GM23338 (cell line): ENCODE measurements around the gene GNLY. TPM values are rescaled to one million over a fixed set of nuclear protein-coding genes. Genes with fewer than 3 reads are reported as not detected.

Experiments used
- ATAC-seq: fragments of 200-7000 bp; cut with Tn5 transposase; 3 replicates; pipeline ENCODE4 v1.9.1; 2020
- DNase-seq: peaks from one replicate; pipeline ENCODE4 v3.0.0-alpha.2; 2015; ENCODE audit warnings: low spot score
- H2AFZ ChIP-seq: fragments of 200-600 bp; sonication (generic); 2 replicates; pipeline ENCODE4 v1.8.0; 2016; ENCODE audit warnings: antibody characterized with exemption, mild to moderate bottlenecking, moderate library complexity
- H3F3A ChIP-seq: fragments of 200-600 bp; sonication (generic); replicated peaks from 2 replicates; pipeline ENCODE4 v1.8.0; 2017; ENCODE audit warnings: antibody characterized with exemption, mixed run types, low read depth
- H3K27ac ChIP-seq: fragments of 200-600 bp; sonication (generic); 2 replicates; pipeline ENCODE4 v1.6.1; 2016; ENCODE audit warnings: low read depth
- H3K27me3 ChIP-seq: fragments of 200-600 bp; sonication (generic); 2 replicates; pipeline ENCODE4 v1.8.0; 2016; ENCODE audit warnings: mild to moderate bottlenecking, mixed run types, moderate library complexity; ENCODE audit not compliant: insufficient read depth
- H3K36me3 ChIP-seq: fragments of 200-600 bp; sonication (generic); 2 replicates; pipeline ENCODE4 v1.8.0; 2016; ENCODE audit warnings: mild to moderate bottlenecking; ENCODE audit not compliant: insufficient read depth
- H3K4me1 ChIP-seq: fragments of 200-600 bp; sonication (generic); 2 replicates; pipeline ENCODE4 v1.8.0; 2016; ENCODE audit warnings: mild to moderate bottlenecking, moderate library complexity; ENCODE audit not compliant: insufficient read depth
- H3K4me2 ChIP-seq: fragments of 200-600 bp; sonication (generic); 2 replicates; pipeline ENCODE4 v1.7.1; 2017; ENCODE audit warnings: mixed run types
- H3K4me3 ChIP-seq: fragments of 200-600 bp; sonication (generic); 2 replicates; pipeline ENCODE4 v1.6.1; 2016; ENCODE audit warnings: mixed run types
- H3K79me2 ChIP-seq: fragments of 200-600 bp; sonication (generic); replicated peaks from 2 replicates; pipeline ENCODE4 v1.8.0; 2017; ENCODE audit warnings: mild to moderate bottlenecking; ENCODE audit not compliant: insufficient read depth
- H3K9me2 ChIP-seq: fragments of 200-600 bp; sonication (generic); 2 replicates; pipeline ENCODE4 v1.8.0; 2017; ENCODE audit not compliant: insufficient read depth
- H4K20me1 ChIP-seq: fragments of 200-600 bp; sonication (generic); replicated peaks from 2 replicates; pipeline ENCODE4 v1.8.0; 2017; ENCODE audit warnings: mild to moderate bottlenecking; ENCODE audit not compliant: insufficient read depth
- H3K27ac Mint-ChIP-seq: 2 replicates; pipeline ENCODE4 v1.8.0; 2020; ENCODE audit warnings: inconsistent platforms, mild to moderate bottlenecking, moderate library complexity, mixed read lengths
- H3K27me3 Mint-ChIP-seq: 3 replicates; pipeline ENCODE4 v1.8.0; 2022; ENCODE audit warnings: low read depth, mild to moderate bottlenecking, moderate library complexity, mixed read lengths, inconsistent platforms; ENCODE audit not compliant: insufficient read depth, poor library complexity
- H3K36me3 Mint-ChIP-seq: 3 replicates; pipeline ENCODE4 v1.8.0; 2021; ENCODE audit warnings: low read depth, mild to moderate bottlenecking, inconsistent platforms, moderate library complexity, mixed read lengths
- H3K4me1 Mint-ChIP-seq: 3 replicates; pipeline ENCODE4 v1.8.0; 2020; ENCODE audit warnings: mild to moderate bottlenecking, inconsistent platforms, mixed read lengths
- H3K4me3 Mint-ChIP-seq: 3 replicates; pipeline ENCODE4 v1.8.0; 2021; ENCODE audit warnings: moderate library complexity, mild to moderate bottlenecking, inconsistent platforms, mixed read lengths
- H3K9me3 Mint-ChIP-seq: 3 replicates; pipeline ENCODE4 v1.8.0; 2020; ENCODE audit warnings: moderate library complexity, mild to moderate bottlenecking, inconsistent platforms, mixed read lengths
- CREB1 ChIP-seq: fragments of 250-450 bp; sonication (Bioruptor Pico); IDR thresholded peaks from 2 replicates; pipeline ENCODE4 v1.5.0; 2020; ENCODE audit warnings: low read depth, mild to moderate bottlenecking, moderate library complexity
- CTCF ChIP-seq, 2 experiments: fragments of 200-600 bp in 1 of 2; sonication (generic) in 1 of 2; conservative IDR thresholded peaks; 2 replicates each; pipeline versions ENCODE4 v1.5.1 to v1.6.1; 2016 to 2017; ENCODE audit warnings: antibody characterized with exemption in 2 of 2, low read depth in 2 of 2, mild to moderate bottlenecking in 2 of 2, moderate library complexity in 1 of 2
- ETS1 ChIP-seq: IDR thresholded peaks from 2 replicates; pipeline ENCODE4 v1.6.1; 2016; ENCODE audit warnings: antibody characterized with exemption
- EZH2 ChIP-seq: fragments of 200-600 bp; sonication (generic); IDR thresholded peaks from one replicate; pipeline ENCODE4 v1.8.0; 2017; ENCODE audit warnings: antibody characterized with exemption, mild to moderate bottlenecking, low read depth; ENCODE audit not compliant: unreplicated experiment
- EZH2phosphoT487 ChIP-seq: fragments of 200-600 bp; sonication (generic); IDR thresholded peaks from one replicate; pipeline ENCODE4 v1.8.1; 2018; ENCODE audit warnings: antibody characterized with exemption; ENCODE audit not compliant: unreplicated experiment
- JUNB ChIP-seq: IDR thresholded peaks from one replicate; pipeline ENCODE4 v1.6.1; 2016; ENCODE audit warnings: antibody characterized with exemption; ENCODE audit not compliant: unreplicated experiment
- NANOG ChIP-seq: IDR thresholded peaks from 2 replicates; pipeline ENCODE4 v1.6.1; 2016; ENCODE audit warnings: antibody characterized with exemption, borderline replicate concordance
- POLR2AphosphoS5 ChIP-seq: IDR thresholded peaks from 2 replicates; pipeline ENCODE4 v1.6.1; 2016; ENCODE audit warnings: antibody characterized with exemption, low read depth
- REST ChIP-seq: IDR thresholded peaks from one replicate; pipeline ENCODE4 v1.6.1; 2018; ENCODE audit warnings: antibody characterized with exemption; ENCODE audit not compliant: unreplicated experiment
- STAT1 ChIP-seq: IDR thresholded peaks from one replicate; pipeline ENCODE4 v1.6.1; 2016; ENCODE audit warnings: antibody characterized with exemption; ENCODE audit not compliant: unreplicated experiment
- ZNF114 ChIP-seq: fragments of 250-450 bp; sonication (Bioruptor Pico); IDR thresholded peaks from 2 replicates; pipeline ENCODE4 v1.5.0; 2020; ENCODE audit warnings: mild to moderate bottlenecking, moderate library complexity
- ZNF331 ChIP-seq: fragments of 250-450 bp; sonication (Bioruptor Pico); IDR thresholded peaks from 2 replicates; pipeline ENCODE4 v1.5.0; 2020; ENCODE audit warnings: low read depth, mild to moderate bottlenecking, moderate library complexity
- polyA plus RNA-seq: library from polyadenylated mRNA; unstranded; fragments of >200 nt; fragmentation: Nextera tagmentation; extraction: Ambion mirVana; gene quantifications from 2 replicates; pipeline ENCODE4 v1.2.1, GENCODE V29; 2016
- total RNA-seq: library from RNA; depleted of rRNA; stranded (reverse); fragments of >200 nt; shearing (Covaris generic); gene quantifications from 2 replicates; pipeline ENCODE4 v1.2.3, GENCODE V29; 2014
- TF ChIP-seq, protein P1 (sequence below): fragments of 250-450 bp; sonication (Bioruptor Pico); IDR thresholded peaks from 2 replicates; pipeline ENCODE4 v1.5.0; 2020; ENCODE audit warnings: mild to moderate bottlenecking, moderate library complexity

GNLY gene
- total and polyA plus RNA-seq, 2 experiments from 2014 or later: not detected

DNA sequence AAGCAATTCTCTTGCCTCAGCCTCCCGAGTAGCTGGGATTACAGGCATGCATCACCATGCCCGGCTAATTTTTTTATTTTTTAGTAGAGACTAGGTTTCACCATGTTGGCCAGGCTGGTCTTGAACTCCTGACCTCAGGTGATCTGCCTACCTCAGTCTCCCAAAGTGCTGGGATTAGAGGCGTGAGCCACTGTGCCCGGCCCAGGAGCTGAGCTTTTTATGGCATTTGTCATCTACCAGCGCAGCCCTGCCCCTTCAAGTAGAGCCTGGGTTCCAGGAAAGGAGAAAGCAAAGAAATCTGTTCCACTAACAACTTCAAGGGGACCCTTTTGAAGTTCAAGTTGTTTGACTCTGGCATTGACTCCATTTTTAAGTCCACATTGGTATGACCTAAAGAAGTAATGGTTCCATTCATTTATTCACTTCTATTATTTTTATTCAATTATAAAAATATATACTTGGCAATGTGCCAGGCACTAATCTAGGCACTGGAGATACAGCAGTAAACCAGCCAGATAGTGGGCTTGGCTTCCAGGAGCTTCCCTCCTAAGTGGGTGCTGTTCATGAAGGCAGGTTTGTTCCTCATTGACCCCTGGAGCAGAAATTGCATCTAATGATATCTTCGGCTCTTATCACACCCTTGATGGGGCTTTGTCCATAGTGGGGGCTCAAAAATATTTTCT lies 18.2 kb upstream of the GNLY start:
- no peak overlapping the region for H2AFZ ChIP-seq
- Mint-ChIP-seq H3K36me3 (no peaks in the 10 kb centered on the region), H3K27ac (no peak overlapping the region), H3K4me1 (peaks cover 23% of the 10 kb centered on the region), H3K4me3 (no peak overlapping the region), H3K27me3 (peaks cover 6% of the 10 kb centered on the region), H3K9me3 (no peaks in the 10 kb centered on the region)
- no peak overlapping the region for H3K4me2 ChIP-seq
- H3K36me3 ChIP-seq: no peaks in the 10 kb centered on the region
- no peak for ATAC-seq
- H3K4me3 ChIP-seq: no peak overlapping the region
- peaks cover 8% of the 10 kb centered on the region for H3K4me1 ChIP-seq
- no peak for DNase-seq
- H4K20me1 ChIP-seq: no peaks in the 10 kb centered on the region
- no peaks in the 10 kb centered on the region for H3K79me2 ChIP-seq
- no peaks in the 10 kb centered on the region for H3K9me2 ChIP-seq
- TF ChIP-seq JUNB (no peak), STAT1 (no peak), REST (no peak), EZH2 (no peak), ETS1 (no peak), NANOG (no peak), ZNF114 (CRISPR knock-in tag) (no peak), CREB1 (CRISPR knock-in tag) (no peak), EZH2phosphoT487 (no peak), CTCF (conservative IDR thresholded peaks at IDR 0.05; ENCODE audit: low read depth in 2 of 2) (no peak), POLR2AphosphoS5 (no peak), ZNF331 (CRISPR knock-in tag) (no peak)
- TF ChIP-seq, protein P1, sequence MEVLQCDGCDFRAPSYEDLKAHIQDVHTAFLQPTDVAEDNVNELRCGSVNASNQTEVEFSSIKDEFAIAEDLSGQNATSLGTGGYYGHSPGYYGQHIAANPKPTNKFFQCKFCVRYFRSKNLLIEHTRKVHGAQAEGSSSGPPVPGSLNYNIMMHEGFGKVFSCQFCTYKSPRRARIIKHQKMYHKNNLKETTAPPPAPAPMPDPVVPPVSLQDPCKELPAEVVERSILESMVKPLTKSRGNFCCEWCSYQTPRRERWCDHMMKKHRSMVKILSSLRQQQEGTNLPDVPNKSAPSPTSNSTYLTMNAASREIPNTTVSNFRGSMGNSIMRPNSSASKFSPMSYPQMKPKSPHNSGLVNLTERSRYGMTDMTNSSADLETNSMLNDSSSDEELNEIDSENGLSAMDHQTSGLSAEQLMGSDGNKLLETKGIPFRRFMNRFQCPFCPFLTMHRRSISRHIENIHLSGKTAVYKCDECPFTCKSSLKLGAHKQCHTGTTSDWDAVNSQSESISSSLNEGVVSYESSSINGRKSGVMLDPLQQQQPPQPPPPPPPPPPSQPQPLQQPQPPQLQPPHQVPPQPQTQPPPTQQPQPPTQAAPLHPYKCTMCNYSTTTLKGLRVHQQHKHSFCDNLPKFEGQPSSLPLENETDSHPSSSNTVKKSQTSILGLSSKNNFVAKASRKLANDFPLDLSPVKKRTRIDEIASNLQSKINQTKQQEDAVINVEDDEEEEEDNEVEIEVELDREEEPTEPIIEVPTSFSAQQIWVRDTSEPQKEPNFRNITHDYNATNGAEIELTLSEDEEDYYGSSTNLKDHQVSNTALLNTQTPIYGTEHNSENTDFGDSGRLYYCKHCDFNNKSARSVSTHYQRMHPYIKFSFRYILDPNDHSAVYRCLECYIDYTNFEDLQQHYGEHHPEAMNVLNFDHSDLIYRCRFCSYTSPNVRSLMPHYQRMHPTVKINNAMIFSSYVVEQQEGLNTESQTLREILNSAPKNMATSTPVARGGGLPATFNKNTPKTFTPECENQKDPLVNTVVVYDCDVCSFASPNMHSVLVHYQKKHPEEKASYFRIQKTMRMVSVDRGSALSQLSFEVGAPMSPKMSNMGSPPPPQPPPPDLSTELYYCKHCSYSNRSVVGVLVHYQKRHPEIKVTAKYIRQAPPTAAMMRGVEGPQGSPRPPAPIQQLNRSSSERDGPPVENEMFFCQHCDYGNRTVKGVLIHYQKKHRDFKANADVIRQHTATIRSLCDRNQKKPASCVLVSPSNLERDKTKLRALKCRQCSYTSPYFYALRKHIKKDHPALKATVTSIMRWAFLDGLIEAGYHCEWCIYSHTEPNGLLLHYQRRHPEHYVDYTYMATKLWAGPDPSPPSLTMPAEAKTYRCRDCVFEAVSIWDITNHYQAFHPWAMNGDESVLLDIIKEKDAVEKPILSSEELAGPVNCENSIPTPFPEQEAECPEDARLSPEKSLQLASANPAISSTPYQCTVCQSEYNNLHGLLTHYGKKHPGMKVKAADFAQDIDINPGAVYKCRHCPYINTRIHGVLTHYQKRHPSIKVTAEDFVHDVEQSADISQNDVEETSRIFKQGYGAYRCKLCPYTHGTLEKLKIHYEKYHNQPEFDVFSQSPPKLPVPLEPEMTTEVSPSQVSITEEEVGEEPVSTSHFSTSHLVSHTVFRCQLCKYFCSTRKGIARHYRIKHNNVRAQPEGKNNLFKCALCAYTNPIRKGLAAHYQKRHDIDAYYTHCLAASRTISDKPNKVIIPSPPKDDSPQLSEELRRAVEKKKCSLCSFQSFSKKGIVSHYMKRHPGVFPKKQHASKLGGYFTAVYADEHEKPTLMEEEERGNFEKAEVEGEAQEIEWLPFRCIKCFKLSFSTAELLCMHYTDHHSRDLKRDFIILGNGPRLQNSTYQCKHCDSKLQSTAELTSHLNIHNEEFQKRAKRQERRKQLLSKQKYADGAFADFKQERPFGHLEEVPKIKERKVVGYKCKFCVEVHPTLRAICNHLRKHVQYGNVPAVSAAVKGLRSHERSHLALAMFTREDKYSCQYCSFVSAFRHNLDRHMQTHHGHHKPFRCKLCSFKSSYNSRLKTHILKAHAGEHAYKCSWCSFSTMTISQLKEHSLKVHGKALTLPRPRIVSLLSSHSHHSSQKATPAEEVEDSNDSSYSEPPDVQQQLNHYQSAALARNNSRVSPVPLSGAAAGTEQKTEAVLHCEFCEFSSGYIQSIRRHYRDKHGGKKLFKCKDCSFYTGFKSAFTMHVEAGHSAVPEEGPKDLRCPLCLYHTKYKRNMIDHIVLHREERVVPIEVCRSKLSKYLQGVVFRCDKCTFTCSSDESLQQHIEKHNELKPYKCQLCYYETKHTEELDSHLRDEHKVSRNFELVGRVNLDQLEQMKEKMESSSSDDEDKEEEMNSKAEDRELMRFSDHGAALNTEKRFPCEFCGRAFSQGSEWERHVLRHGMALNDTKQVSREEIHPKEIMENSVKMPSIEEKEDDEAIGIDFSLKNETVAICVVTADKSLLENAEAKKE (CRISPR knock-in tag): no peak
- H3K27me3 ChIP-seq: no peaks in the 10 kb centered on the region
- no peak overlapping the region for H3K27ac ChIP-seq
- H3F3A ChIP-seq: no peaks in the 10 kb centered on the region
